GM12878 (cell line): ENCODE measurements around the gene SLC24A3. TPM values are rescaled to one million over a fixed set of nuclear protein-coding genes. Genes with fewer than 3 reads are reported as not detected.

Source experiments
- ATAC-seq: fragments of 200-7000 bp; cut with Tn5 transposase; 3 replicates; pipeline ENCODE4 v1.9.1; 2020; ENCODE audit warnings: mild to moderate bottlenecking, moderate library complexity
- BruUV-seq: library from RNA; stranded (reverse); fragments of 400-500 nt; replicated peaks from 2 replicates; lab custom pipeline; 2021; lab: Mats Ljungman, UMichigan
- CTCF ChIA-PET: fragments of 300-600 bp; sonication (Branson Sonifier 250); formaldehyde crosslinking; extraction: SDS; loops from one replicate; lab custom pipeline; 2021; ENCODE audit warnings: inconsistent platforms; lab: Yijun Ruan, JAX
- POLR2A ChIA-PET: fragments of 350-600 bp; formaldehyde crosslinking; extraction: SDS; loops from one replicate; lab custom pipeline; 2021; ENCODE audit warnings: inconsistent platforms; lab: Charles Lee
- RAD21 ChIA-PET: fragments of 300-600 bp; sonication (Branson Sonifier 250); formaldehyde crosslinking; loops from one replicate; lab custom pipeline; 2023; ENCODE audit warnings: antibody characterized with exemption; ENCODE audit not compliant: unreplicated experiment; lab: Charles Lee
- SMC1A ChIA-PET: fragments of 300-600 bp; sonication (Branson Sonifier 250); formaldehyde crosslinking; loops from one replicate; lab custom pipeline; 2023; ENCODE audit not compliant: unreplicated experiment, uncharacterized antibody; lab: Charles Lee
- DNase-seq: peaks from one replicate; pipeline ENCODE4 v3.0.0-alpha.2; 2011; ENCODE audit warnings: low read depth, low spot score
- FAIRE-seq: peaks from 3 replicates; lab custom pipeline; 2011; peaks lifted over from hg19 to GRCh38; lab: Jason Lieb, UNC
- H2AFZ ChIP-seq: 2 replicates; pipeline ENCODE4 v1.6.0; 2011; ENCODE audit warnings: low read depth, low read length, control low read depth; ENCODE audit not compliant: control insufficient read depth
- H3K27ac ChIP-seq: 2 replicates; pipeline ENCODE4 v1.5.1; 2011; ENCODE audit warnings: control low read depth; ENCODE audit not compliant: control insufficient read depth, insufficient read depth
- H3K27me3 ChIP-seq, 2 experiments: replicated peaks in 1 of 2; 2 replicates each; pipeline versions ENCODE4 v1.6.0 to v1.6.1; 2011; ENCODE audit warnings: low read length in 1 of 2; ENCODE audit not compliant: control insufficient read depth in 2 of 2, insufficient read depth in 2 of 2
- H3K36me3 ChIP-seq, 2 experiments: 2 replicates each; pipeline ENCODE4 v1.5.1; 2011; ENCODE audit warnings: low read length in 1 of 2; ENCODE audit not compliant: control insufficient read depth in 2 of 2, insufficient read depth in 2 of 2
- H3K4me1 ChIP-seq: 2 replicates; pipeline ENCODE4 v1.6.1; 2011; ENCODE audit warnings: mild to moderate bottlenecking, low read length, moderate library complexity, mixed read lengths; ENCODE audit not compliant: control insufficient read depth, insufficient read depth
- H3K4me2 ChIP-seq: 2 replicates; pipeline ENCODE4 v1.6.0; 2011; ENCODE audit warnings: control low read depth; ENCODE audit not compliant: control insufficient read depth, insufficient read depth
- H3K4me3 ChIP-seq: fragments of 200-600 bp; sonication (generic); 2 replicates; pipeline ENCODE4 v1.5.1; 2016
- H3K79me2 ChIP-seq: 2 replicates; pipeline ENCODE4 v1.6.0; 2011; ENCODE audit warnings: low read length; ENCODE audit not compliant: control insufficient read depth, insufficient read depth
- H3K9ac ChIP-seq: 2 replicates; pipeline ENCODE4 v1.8.0; 2011; ENCODE audit warnings: low read length, control low read depth, mixed read lengths; ENCODE audit not compliant: control insufficient read depth, insufficient read depth
- H3K9me3 ChIP-seq: replicated peaks from 3 replicates; pipeline ENCODE4 v1.5.1; 2011; ENCODE audit warnings: mild to moderate bottlenecking, low read length; ENCODE audit not compliant: control insufficient read depth, insufficient read depth
- H4K20me1 ChIP-seq: 2 replicates; pipeline ENCODE4 v1.6.0; 2011; ENCODE audit not compliant: control insufficient read depth, insufficient read depth
- CBX3 ChIP-seq: fragments of 200-600 bp; sonication (generic); IDR thresholded peaks from 2 replicates; pipeline ENCODE4 v1.6.1; 2016; ENCODE audit warnings: low read depth, borderline replicate concordance
- CHD4 ChIP-seq: fragments of 200-600 bp; sonication (generic); IDR thresholded peaks from 2 replicates; pipeline ENCODE4 v1.6.1; 2016; ENCODE audit warnings: mild to moderate bottlenecking
- EGR1 ChIP-seq, 2 experiments: IDR thresholded peaks; 1 replicate in 1 of 2; 2 replicates in 1 of 2; pipeline ENCODE4 v1.6.1; 2011 to 2012; ENCODE audit warnings: low read depth in 2 of 2, low read length in 2 of 2, borderline replicate concordance in 1 of 2, mild to moderate bottlenecking in 1 of 2, moderate library complexity in 1 of 2
- FOXM1 ChIP-seq: IDR thresholded peaks from 2 replicates; pipeline ENCODE4 v1.6.1; 2012; ENCODE audit warnings: low read depth, mild to moderate bottlenecking, inconsistent platforms, low read length, moderate library complexity
- HDAC6 ChIP-seq: fragments of 200-600 bp; sonication (generic); IDR thresholded peaks from one replicate; pipeline ENCODE4 v1.8.0; 2017; ENCODE audit warnings: antibody characterized with exemption; ENCODE audit not compliant: unreplicated experiment
- IKZF1 ChIP-seq: fragments of 450-650 bp; conservative IDR thresholded peaks from 2 replicates; pipeline ENCODE4 v1.6.1; 2017; ENCODE audit warnings: antibody characterized with exemption, mild to moderate bottlenecking
- IKZF2 ChIP-seq, 2 experiments: fragments of 450-650 bp; IDR thresholded peaks; 2 replicates each; pipeline ENCODE4 v1.6.1; 2017; ENCODE audit warnings: mild to moderate bottlenecking in 2 of 2, moderate library complexity in 2 of 2
- JUNB ChIP-seq: IDR thresholded peaks from 2 replicates; pipeline ENCODE4 v1.6.1; 2016; ENCODE audit warnings: antibody characterized with exemption, mild to moderate bottlenecking
- KAT2A ChIP-seq: conservative IDR thresholded peaks from 2 replicates; pipeline ENCODE4 v1.6.1; 2011; ENCODE audit warnings: low read depth, low read length; ENCODE audit not compliant: control insufficient read depth
- NFXL1 ChIP-seq: fragments of 450-650 bp; IDR thresholded peaks from 2 replicates; pipeline ENCODE4 v1.6.1; 2017; ENCODE audit warnings: antibody characterized with exemption, mild to moderate bottlenecking, borderline replicate concordance
- NFYA ChIP-seq: IDR thresholded peaks from 2 replicates; pipeline ENCODE4 v1.6.1; 2011; ENCODE audit warnings: low read depth, mild to moderate bottlenecking, low read length, improper control_type of control experiment, borderline replicate concordance
- PML ChIP-seq: IDR thresholded peaks from 2 replicates; pipeline ENCODE4 v1.6.1; 2012; ENCODE audit warnings: low read length, inconsistent platforms
- TARDBP ChIP-seq: IDR thresholded peaks from 2 replicates; pipeline ENCODE4 v1.6.1; 2016; ENCODE audit warnings: borderline replicate concordance
- YBX1 ChIP-seq: fragments of 450-650 bp; IDR thresholded peaks from 2 replicates; pipeline ENCODE4 v1.6.1; 2016; ENCODE audit warnings: antibody characterized with exemption
- YY1 ChIP-seq: IDR thresholded peaks from 2 replicates; pipeline ENCODE4 v1.6.1; 2011; ENCODE audit warnings: low read depth, mild to moderate bottlenecking, low read length
- WGBS: methylation state at CpG from one replicate; pipeline ENCODE4 v1.1.6; 2016; ENCODE audit warnings: low lambda C conversion rate; ENCODE audit not compliant: insufficient replicate concordance, insufficient coverage; ENCODE audit errors: missing lambda C conversion rate; 5-methylcytosine and 5-hydroxymethylcytosine counted together
- in situ Hi-C: fragments of 300-500 bp; cut with MboI; formaldehyde crosslinking; loops from 9 replicates; pipeline ENCODE4 v1.14.3; 2018; ENCODE audit warnings: mixed read lengths
- intact Hi-C: fragments of 100-400 bp; cut with micrococcal nuclease; formaldehyde crosslinking; loops from one replicate; pipeline ENCODE4 v1.14.2; 2022; ENCODE audit not compliant: unreplicated experiment
- polyA plus RNA-seq, 11 experiments: library from polyadenylated mRNA; depleted of rRNA in 4 of 11; unstranded in 6 of 11; stranded (reverse) in 5 of 11; fragments of >200 nt; fragmentation: Nextera tagmentation in 4 of 11; fragmentation: Illumina TruSeq in 1 of 11; extraction: Ambion mirVana in 4 of 11; extraction: Trizol in 1 of 11; gene quantifications; 1 replicate in 1 of 11; 2 replicates in 10 of 11; pipeline versions ENCODE4 v1.2.1 to v1.2.3, GENCODE V29; 2011 to 2016; ENCODE audit warnings: inconsistent platforms in 2 of 11, missing spikeins in 2 of 11, low read depth in 1 of 11
- total RNA-seq, 4 experiments: library from RNA; depleted of rRNA in 3 of 4; stranded (reverse); fragments of >200 nt in 3 of 4; fragmentation: Illumina TruSeq in 1 of 4; extraction: Trizol in 1 of 4; gene quantifications; 2 replicates each; pipeline versions ENCODE4 v1.2.1 to v1.2.3, GENCODE V29; 2013 to 2021
- TF ChIP-seq, protein P1 (sequence below): fragments of 450-650 bp; IDR thresholded peaks from 2 replicates; pipeline ENCODE4 v1.6.1; 2017; ENCODE audit warnings: antibody characterized with exemption, mild to moderate bottlenecking, moderate library complexity
- TF ChIP-seq, protein P2 (sequence below): IDR thresholded peaks from 2 replicates; pipeline ENCODE4 v1.6.1; 2012; ENCODE audit warnings: mild to moderate bottlenecking, low read depth, low read length

SLC24A3 gene
- total and polyA plus RNA-seq, 10 of the 15 experiments (the other 5 are each of a cell fraction or from before 2014, with no cell fraction given) = 0.04 TPM; not detected in 9

DNA sequence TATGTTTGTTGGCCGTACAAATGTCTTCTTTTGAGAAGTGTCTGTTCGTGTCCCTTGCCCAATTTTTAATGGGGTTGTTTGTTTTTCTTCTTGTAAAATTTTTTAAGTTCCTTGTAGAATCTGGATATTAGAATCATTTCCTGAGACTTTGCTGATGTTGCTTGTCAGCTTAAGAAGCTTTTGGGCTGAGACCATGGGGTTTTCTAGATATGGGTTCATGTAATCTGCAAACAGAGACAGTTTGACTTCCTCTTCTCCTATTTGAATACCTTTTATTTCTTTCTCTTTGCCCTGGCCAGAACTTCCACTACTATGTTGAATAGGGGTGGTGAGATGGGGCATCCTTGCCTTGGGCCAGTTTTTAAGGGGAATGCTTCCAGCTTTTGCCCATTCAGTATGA, 82.6 kb downstream of the SLC24A3 start:
- ATAC-seq (no peak), FAIRE-seq (no peak), DNase-seq (no peak)
- H3K4me2 ChIP-seq = no peak overlapping the region
- BruUV-seq = no TSS peak
- ChIA-PET SMC1A (no interaction called here), RAD21 (no interaction called here), POLR2A (no interaction called here), CTCF (no interaction called here)
- no peaks in the 10 kb centered on the region for H3K36me3 ChIP-seq
- no peak overlapping the region for H3K27ac ChIP-seq
- intact Hi-C loops (no loop called here), in situ Hi-C loops (no loop called here)
- 41% methylated on average over 2 of the region's 2 CpGs for WGBS
- no peaks in the 10 kb centered on the region for H3K4me1 ChIP-seq
- H3K9ac ChIP-seq = no peak overlapping the region
- H3K4me3 ChIP-seq = no peak overlapping the region
- no peaks in the 10 kb centered on the region; a peak in 1 of 4 replicates for H3K27me3 ChIP-seq
- no peak for TF ChIP-seq YBX1
- TF ChIP-seq, protein P1, sequence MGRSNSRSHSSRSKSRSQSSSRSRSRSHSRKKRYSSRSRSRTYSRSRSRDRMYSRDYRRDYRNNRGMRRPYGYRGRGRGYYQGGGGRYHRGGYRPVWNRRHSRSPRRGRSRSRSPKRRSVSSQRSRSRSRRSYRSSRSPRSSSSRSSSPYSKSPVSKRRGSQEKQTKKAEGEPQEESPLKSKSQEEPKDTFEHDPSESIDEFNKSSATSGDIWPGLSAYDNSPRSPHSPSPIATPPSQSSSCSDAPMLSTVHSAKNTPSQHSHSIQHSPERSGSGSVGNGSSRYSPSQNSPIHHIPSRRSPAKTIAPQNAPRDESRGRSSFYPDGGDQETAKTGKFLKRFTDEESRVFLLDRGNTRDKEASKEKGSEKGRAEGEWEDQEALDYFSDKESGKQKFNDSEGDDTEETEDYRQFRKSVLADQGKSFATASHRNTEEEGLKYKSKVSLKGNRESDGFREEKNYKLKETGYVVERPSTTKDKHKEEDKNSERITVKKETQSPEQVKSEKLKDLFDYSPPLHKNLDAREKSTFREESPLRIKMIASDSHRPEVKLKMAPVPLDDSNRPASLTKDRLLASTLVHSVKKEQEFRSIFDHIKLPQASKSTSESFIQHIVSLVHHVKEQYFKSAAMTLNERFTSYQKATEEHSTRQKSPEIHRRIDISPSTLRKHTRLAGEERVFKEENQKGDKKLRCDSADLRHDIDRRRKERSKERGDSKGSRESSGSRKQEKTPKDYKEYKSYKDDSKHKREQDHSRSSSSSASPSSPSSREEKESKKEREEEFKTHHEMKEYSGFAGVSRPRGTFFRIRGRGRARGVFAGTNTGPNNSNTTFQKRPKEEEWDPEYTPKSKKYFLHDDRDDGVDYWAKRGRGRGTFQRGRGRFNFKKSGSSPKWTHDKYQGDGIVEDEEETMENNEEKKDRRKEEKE = no peak
- no peak for TF ChIP-seq YY1
- TF ChIP-seq PML = no peak
- no peak for TF ChIP-seq FOXM1
- no peak for TF ChIP-seq CBX3
- TF ChIP-seq NFYA = no peak
- no peak for TF ChIP-seq JUNB
- no peak for TF ChIP-seq HDAC6
- no peak for TF ChIP-seq TARDBP
- no peak for TF ChIP-seq EGR1 (IDR thresholded peaks at IDR 0.05; ENCODE audit: borderline replicate concordance in 1 of 2, low read depth in 2 of 2, low read length in 2 of 2)
- no peak for TF ChIP-seq IKZF1
- no peak for TF ChIP-seq IKZF2 (IDR thresholded peaks at IDR 0.05)
- no peak for TF ChIP-seq CHD4
- no peak for TF ChIP-seq KAT2A
- TF ChIP-seq, protein P2, sequence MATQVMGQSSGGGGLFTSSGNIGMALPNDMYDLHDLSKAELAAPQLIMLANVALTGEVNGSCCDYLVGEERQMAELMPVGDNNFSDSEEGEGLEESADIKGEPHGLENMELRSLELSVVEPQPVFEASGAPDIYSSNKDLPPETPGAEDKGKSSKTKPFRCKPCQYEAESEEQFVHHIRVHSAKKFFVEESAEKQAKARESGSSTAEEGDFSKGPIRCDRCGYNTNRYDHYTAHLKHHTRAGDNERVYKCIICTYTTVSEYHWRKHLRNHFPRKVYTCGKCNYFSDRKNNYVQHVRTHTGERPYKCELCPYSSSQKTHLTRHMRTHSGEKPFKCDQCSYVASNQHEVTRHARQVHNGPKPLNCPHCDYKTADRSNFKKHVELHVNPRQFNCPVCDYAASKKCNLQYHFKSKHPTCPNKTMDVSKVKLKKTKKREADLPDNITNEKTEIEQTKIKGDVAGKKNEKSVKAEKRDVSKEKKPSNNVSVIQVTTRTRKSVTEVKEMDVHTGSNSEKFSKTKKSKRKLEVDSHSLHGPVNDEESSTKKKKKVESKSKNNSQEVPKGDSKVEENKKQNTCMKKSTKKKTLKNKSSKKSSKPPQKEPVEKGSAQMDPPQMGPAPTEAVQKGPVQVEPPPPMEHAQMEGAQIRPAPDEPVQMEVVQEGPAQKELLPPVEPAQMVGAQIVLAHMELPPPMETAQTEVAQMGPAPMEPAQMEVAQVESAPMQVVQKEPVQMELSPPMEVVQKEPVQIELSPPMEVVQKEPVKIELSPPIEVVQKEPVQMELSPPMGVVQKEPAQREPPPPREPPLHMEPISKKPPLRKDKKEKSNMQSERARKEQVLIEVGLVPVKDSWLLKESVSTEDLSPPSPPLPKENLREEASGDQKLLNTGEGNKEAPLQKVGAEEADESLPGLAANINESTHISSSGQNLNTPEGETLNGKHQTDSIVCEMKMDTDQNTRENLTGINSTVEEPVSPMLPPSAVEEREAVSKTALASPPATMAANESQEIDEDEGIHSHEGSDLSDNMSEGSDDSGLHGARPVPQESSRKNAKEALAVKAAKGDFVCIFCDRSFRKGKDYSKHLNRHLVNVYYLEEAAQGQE = no peak
- no peak for TF ChIP-seq NFXL1
- no peaks in the 10 kb centered on the region for H3K9me3 ChIP-seq
- no peaks in the 10 kb centered on the region for H4K20me1 ChIP-seq
- H3K79me2 ChIP-seq = no peaks in the 10 kb centered on the region
- H2AFZ ChIP-seq = no peak overlapping the region
